GM18870 (cell line): ENCODE measurements around the gene C3orf18.

Source experiments
- ATAC-seq: cut with Tn5 transposase; IDR thresholded peaks from one replicate; pipeline ENCODE4 v1.9.1; 2021; ENCODE audit warnings: moderate library complexity; ENCODE audit not compliant: unreplicated experiment

C3orf18 gene

DNA sequence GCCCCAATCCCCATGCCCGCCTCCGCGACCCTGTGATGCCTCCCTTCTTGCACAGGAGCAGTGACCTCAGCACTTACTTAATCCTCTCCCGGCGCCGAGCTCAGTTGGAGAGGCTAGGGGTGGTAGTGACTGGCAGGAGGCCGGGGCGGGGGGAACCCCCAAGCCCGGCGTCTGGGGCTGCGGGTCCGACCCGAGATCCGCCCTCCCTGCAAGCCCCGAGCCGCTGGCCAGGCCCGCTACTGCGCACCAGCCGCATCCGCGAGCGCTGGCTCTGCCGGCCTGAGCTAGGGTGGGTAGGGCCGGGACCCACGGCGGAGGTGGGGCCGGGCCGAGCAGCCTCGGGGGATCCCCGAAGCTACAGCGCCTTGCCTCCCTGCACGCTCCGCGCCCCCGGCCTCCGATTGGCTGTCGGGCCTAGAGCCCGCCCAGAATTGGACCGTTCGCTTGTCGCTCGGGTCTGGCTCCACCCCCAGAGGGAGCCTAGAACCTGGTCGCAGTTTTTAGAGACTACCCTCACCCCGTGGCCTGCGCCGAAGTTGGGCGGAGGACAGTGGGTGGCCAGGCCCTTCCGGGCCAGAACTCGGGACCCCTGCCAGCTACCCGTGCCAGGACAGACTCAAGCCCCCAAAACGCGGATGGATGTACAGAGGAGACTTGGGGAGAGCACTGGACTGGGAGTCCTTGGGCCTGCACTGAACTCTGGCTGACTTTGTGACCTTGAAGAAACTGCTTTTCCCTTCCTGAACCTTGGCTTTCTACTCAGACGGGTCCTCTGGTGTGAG is at the start of gene C3orf18:
C3orf18 (minus strand) TSS at position 362 of the 782 bp plus-strand sequence. CDS start 2,048 bp downstream, outside the sequence.
- peak; percentile 71 for ATAC-seq

DNA sequence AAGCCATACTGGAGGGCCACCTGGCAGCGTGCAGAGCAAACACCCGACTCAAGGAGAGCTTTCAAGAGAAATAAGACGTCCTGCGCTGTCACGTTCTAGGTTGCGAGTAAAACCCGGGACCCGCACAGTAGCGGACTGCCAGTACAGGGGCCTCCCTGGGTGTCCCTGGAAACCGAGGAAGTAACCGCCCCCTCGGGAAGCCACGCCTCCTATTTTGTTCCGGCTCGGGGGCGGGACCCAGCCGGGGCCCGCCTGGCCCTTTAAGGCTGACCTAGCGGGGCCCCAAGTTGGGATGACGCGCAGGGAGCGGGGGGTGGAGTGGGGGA is 49.2 kb upstream of the C3orf18 start:
- peak; percentile 51 for ATAC-seq

DNA sequence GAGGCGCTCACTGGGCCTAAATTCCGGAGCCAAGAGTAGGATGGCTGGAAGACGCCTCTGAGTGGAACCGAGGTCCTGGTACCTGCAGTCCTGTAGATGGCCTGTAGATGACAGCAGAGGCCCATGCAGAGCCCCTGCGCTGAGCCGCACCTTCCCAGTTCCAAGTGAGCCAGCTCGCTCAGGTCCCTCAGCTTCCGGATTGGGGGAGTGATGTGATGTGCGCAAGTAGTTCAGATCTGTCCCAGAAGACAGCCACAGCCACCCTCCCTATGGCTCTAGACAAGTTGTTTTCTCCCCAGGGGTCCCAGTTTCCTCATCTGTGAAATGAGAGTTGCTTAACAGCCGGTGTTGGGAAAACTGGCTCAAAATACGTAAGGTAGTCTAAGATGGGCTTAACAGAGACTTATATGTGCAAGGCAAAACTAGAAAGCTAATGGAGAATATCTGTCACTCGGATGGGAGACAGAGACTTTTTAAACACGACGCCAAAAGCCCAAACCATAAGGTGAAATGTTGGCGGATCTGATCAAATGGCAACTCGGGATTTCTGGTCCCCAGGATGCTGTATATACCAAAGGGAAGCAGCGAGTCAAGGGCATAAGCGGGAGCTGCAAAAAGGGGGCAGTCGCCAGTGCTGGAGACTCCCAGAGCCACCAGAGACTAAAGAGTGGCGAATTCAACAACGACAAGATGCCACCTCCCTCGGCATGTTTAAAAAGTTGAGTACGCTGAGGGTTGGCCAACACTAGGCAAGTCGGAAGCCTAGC is 48.6 kb upstream of the C3orf18 start:
- peak; percentile 34 for ATAC-seq

DNA sequence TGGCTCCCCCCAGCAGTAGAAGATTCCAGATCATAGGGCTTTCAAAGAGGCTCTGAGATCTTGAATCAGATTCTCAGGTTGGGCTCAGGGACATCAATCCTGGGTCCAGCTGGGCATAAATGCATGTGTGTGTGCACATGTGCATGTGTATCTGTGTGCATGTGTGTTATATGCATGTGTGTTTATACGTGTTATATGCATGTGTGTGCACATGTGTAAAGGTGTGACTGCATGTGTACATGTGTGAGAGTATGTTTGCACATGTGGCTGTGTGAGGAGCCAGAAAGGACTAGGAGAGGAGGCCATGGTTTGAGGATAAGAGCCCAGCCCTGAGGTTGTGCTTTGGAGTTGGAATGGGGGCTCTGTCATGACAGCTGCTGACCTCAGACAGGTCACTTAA is 47.6 kb upstream of the C3orf18 start:
- no peak for ATAC-seq

DNA sequence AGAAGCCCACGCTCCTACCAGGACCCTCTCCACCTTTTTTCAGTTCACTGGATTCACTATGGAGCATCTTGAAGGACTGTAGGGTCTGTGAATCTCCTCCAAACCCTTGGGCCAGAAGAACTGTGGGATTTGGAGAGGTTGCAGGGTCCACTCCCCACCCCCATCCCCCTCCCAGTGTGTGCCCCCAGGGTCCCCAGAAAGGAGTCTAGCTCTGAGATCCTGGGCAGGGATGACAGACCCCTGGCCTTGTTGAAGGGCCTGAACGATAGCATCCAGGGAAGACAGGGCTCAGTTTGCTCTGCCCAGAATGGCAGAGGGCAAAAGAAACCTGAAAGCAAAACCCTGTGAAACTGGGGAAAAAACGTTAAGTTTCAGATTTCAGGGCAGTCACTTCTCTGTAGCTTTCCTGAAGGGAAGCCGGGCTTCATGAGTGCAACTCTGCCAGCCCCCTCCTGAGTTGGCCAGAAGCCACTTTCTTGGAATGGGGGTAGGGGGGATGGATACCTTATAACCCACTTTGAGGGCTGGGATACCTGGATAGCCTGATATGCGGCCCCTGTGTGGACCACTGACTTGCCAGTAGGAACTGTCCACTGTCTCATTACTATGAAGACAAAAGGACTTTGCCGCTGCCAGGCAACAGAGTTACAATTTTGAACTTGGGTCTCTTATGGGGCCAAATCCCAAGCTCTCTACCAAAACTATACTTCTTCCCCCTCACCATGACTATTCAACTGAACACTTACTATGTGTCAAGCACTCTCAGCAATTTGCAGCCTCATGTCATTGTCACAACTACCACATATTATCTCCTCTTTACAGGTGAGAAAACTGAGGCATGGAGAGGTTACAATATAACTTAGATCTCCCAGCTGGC is 45.7 kb upstream of the C3orf18 start:
- ATAC-seq: no peak

DNA sequence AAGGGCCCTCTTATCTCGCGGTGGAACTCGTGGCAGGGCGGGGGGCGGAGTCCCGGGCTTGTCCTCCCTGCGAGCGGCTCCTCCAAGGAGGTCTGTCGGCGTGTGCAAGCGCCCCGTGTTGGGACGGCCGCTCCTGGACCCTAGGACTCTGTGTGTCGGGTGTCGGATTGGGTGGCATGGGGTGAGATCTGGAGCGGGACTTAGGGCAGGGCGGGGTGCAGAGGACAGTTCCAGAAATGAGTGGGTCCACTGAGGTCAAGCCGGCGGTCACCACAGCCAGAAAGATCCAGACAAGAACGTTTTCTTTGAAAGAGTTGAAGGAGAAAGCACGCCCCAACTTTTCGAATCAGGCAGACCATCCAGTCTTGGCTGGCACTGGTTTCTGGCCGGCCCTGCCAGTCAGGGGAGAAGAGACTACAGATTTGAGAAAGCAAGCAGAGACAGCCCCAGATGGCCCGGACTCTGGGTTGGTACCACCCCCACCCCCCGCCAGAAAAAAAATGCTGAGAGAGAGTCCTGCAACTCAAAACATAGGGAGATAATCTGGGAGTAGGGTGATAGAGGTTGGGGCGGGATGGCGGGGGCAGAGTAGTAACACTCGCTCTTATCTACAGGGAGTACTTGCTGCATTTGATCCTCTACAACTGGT is 44.8 kb upstream of the C3orf18 start:
- peak; percentile 13 for ATAC-seq

DNA sequence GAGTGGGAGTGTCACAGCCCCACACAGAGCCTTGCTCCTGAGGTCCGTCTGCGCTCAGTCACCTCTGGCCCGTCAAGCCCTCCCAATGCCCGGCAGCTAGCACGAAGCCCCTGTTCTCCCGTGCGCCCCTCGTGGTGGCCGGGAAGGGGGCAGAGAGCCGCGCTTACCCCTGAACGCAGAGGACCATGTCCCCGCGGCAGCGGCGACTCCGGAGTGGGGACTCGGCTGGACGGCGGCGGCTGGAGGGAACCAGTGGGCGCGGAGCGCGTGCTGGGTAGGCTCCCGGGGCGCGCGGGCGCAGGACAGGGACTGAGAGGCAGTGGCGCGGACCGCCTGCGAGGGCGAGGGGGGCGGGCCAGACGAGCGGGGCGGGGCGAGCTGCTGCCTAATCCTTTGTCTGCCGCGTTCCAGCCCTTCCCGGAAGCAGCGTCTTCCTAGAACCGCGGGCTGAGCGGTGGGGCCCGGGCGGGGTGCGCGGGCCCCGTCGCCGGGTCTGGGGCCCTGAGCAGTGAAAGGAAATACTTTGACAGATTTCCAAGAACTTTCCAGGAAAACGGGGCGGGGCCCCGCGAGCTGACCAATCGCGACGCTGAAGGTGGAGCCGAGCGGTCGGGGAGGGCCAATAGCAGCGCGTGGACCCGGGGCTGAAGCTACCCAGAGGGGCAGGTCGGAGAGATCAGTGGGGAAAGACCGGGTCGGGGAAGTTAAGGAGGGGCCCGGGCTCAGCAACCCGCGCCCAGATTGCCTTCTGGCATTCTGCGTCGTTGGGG is 44.1 kb upstream of the C3orf18 start, which contains the start of gene CISH:
CISH (minus strand) TSS at position 311 of the 770 bp plus-strand sequence; CDS start at position 187, 124 bp downstream.
- peak; percentile 54 for ATAC-seq

DNA sequence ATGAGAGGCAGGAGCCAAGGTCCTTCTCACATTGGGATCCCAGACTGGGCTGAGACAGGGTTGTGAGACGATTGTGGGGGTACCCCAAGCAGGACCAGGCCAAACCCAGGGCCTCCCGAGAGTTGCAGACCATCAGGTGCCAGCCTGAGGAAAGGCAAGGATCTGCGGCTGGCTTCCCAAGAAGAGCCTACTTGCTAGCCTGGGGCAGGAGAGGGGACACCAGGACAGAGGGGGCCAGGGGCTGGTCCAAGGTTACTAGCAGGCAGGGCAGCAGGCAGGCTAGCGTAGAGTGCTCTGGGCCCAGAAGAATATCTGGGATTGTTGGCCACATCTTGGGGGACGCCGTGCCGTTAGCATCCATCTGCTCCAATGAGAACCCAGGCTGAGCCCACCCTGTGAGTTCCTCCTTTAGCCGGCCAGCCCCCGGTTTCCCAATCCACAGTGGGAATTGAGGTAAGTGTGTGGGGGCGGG is 43.5 kb upstream of the C3orf18 start:
- no peak for ATAC-seq

DNA sequence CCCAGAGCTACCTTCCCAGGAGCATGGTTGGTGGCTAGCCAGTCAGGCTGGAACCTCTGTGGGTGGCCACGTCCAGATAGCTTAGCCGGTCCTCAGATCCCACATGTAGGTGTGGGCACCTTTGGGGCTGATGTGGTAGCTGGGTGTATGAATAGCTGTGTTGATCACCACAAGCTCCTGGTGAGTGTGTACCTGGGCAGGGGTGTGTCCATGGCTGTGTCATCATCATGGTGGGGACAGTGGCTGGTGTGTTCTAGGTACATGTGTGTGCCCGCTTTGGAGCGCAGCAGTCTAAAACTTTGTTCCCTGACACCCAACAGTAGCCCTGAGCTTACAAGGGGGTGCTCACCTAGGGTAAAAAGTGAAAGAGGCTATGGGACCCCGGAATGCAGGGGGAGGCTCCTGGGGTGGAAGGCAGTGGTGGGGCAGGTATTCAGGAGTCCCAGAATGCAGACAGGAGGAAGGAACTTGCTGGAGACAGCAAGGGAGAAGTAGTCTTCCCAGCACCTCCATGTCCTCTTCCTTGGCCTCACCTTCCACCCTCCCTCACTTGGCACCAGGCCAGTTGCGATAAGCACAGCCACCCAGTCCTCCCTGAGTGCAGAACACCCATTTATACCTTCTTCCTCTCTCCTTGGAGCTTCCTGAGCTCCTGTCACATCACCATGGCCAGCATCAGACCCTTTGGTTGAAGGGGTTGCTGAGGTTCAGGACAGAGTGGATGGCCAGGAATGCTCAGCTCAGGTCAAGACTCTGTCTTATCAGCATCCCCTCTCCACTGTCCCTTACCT is 42.8 kb upstream of the C3orf18 start:
- no peak for ATAC-seq

DNA sequence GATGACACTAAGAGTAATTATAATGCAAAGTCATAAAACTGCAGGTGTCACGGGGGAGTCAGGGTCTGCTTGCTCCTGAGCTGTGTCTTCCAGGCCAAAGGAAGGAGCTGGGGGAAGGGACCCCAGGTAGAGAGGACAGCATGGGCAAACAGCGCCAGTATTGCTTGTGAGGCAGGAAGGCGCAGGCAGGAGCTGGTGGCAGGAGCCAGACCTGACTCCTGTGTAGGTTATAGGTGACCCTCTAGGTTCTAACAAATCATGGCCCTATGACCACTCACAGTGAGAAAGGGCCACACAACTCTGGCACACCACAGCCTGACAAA is 42.2 kb upstream of the C3orf18 start:
- ATAC-seq: no peak

DNA sequence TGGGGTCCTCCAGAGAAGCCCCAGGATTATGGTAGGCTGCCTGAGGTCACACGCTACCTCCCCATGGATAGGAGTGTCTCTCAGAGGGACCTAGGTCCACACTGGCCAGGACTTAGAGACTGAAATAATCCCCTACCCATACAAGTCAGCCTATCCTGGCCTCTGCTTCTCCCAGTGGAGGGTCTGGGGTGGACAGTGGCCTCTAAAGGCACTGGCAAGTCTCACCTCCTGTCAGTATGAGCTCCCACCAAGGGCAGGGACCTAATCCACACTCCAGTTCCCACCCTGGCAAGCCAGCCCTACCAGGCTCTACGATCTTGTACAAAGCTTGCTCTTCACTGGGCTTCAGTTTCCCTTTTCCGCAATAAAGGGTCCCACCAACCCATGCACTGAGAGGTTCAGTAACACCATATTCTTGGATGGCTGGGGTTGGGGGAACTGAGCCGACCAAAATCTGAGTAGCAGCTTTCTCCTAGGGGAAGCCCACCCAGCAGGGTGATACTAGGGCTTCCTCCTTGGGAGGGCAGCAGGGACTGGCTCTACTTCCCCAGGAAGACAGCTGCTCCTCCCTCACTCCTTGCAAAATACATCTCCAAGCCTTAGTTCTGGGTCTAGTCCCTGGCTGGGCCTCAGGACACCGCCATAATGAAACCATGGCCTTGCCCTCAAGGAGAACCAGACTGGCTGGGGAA is 41.7 kb upstream of the C3orf18 start:
- ATAC-seq: no peak

DNA sequence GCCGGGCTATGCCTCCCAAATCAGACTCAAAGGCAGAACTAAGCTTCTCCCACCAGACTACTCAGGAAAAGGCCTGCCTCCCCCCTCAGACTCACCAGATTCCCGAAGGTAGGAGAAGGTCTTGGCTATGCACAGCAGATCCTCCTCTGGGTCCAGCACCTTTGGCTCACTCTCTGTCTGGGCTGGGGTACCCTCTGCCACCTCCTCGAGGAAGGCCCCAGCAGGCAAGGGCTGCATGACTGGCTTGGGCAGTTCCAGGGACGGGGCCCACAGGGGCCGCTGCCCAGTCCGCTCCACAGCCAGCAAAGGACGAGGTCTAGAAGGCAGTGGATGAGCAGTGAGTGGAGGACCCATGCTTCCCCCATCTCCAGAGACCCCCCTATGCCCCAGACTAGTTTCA is 40.7 kb upstream of the C3orf18 start:
- ATAC-seq: no peak

DNA sequence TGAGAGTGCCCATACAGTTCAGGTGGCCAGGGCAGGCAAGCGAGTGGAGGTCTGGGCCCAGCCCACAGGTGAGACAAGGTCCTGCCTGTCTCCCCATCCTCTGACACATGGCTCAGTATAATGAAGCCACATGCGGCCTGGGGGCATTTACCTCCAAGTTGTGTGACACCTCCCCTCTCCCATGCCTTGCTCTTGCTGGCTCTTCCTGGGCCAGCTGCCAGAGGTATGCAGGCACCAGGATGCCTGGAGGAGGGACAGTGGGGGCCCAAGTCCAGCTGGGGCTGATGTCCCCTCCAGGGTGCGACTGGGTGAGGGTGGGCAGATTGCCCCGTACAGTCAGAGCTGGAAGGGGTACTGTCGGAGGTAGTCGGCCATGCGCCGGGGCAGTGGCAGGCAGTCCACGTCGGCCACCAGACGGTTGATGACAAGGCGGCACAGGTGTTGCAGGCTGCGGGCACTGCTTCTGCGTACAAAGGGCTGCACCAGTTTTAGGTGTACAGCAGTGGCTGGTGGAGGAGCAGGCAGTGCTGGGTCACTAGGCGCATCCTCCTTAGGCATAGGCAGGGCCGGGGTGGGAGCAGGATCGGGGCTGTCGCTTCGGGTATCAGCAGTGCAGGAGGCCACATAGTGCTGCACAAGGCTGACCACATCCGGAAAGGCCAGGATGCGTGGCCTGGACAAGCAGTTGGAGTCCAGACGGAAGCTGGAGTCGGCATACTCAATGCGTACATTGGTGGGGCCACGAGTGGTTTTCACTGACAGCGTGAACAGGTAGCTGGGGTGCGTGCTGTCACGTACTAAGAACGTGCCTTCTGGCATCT is 39.9 kb upstream of the C3orf18 start:
- no peak for ATAC-seq

DNA sequence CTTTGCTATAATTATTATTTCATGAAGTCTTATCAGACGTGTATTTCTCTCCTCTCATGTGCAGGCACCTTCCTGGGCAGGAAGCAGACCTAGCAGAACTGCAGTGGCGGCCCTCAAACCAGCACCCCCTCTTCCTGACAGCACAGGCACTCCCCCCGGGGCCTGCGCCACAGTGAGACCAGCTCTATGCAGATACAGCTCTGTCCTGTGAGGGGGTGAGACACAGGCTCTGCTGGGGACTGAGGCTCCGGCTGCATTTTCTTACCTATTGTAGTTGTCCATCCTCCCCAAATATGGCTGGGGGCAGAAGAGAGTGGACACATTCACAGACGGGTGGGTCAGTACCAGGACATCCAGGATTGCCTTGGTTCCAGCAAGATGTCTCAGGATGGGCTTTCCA is 39.0 kb upstream of the C3orf18 start:
- no peak for ATAC-seq

DNA sequence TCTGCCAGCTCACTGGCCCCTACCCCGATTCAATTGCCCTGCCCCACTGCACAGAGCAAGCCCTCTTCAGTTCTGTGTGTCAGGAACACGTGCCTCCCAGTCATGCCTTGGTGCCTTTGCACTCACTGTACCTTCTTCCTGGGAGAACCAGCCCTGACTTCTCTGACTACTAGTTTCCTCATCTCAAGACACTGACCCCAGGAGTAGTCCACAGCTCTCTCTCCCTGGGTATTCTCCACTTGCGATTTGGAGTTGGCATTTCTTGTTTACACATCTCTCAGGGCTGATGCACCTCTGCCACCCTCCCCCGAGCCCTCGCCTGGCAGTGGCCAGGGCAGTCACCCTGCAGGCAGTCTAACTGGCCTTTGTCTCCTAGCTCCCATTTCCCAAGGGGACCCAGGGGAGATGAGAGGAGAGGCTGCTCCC is 38.4 kb upstream of the C3orf18 start:
- ATAC-seq: no peak

DNA sequence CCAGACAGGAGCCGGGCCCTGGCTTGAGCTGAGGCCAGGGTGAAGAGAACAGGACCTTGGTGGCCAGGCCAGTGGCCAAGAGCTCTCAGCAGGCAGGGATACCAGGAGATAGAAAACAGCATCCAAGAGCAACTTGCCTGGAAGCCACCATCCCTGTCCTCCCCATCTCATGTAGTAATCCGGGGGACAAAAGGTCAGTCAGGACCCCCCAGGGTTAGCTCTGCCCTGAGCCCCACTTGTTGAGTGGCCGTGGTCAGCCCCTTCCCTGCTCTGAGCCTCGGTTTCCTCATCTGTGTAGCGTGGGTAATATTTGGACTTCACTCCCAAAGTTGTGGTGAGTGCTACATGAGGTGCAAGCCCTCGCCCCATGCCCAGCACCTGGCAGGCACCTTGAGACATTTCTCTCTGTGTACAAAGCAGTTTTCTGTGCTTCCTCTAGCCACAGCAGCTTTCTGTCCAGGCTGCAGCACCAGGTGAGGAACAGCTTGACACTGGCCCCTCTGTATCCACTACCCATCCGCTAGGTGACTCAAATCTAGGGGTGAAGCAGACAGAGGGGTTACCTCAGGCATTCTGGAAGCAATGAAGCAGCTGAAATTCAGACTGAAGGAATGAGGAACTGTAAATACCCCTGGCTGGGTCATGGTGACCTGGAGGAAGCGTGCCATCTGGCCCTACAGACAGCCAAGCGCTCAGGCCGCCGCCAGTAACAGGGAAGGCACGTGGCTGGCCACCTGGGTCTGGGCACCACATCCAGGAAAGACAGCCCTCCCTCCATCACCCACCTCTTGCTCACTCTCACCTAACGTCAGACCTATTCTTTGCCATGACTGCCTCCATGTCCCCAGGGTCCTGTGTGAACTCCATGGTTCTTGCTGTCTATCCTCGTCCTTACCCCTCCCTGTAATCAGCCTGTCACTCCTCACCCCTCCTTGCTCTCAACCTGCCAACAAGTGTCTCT is 37.4 kb upstream of the C3orf18 start:
- no peak for ATAC-seq
